Measurements from ENCODE around the gene ZNF264.
"Not testable (repeated sequence)": the region's sequence is repeated elsewhere in the genome, so short reads cannot be mapped to it uniquely, and the experiment has no call there.

ZNF264 gene

DNA sequence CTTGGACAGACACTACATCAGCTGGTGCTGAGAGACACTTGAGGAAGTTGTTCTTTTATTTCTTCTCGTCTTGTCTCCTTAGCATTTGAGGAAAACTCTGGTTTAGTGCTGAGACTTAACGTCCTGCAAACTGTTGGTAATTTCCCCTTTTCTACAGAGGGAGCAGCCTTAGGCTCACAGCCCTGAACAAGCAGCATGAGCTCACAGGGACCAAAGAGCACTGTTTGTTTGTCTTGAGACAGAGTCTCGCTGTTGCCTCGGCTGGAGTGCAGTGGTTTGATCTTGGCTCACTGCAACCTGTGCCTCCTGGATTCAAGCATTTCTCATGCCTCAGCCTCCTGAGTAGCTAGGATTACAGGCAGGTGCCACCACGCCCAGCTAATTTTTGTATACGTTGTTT, 54.7 kb downstream of the ZNF264 start:
- no peak for DNase-seq

DNA sequence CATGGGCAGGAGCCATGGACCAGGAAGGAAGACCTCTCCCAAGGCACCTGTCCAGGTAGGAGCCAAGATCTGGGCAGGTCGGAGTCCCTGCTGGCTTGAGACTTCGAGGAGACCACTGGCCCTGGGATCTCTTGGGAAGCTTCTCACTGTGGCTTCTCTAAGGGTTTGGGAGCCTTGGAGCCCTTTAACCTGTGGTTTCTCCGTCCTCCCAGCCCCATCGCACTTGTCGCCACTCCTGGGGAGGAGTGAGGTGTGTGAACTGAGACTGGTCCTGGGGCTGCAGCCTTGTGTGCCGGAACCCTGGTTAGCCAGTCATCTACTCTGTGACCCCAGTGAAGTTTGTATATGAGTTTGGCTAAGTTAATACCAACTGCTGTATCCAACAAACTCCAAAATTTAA, 57.3 kb downstream of the ZNF264 start:
- no peak for DNase-seq

DNA sequence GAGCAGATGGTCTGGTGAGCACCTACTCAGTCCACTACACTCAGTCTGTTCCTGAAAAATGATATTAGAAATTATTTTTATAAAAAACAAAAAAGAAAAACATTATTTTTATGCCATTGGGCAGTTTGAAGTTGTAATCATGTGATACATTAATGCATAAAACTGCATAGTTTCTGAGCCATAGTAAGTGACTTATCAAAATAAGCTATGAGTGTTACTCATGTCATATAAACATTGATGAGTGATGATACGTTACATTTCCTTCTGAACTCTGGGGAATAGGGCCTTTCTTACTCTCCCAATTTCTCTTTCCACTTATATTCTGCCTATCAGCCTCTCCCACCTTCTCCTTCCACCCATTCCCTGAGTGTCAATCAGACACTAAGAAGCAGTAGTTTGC, 58.0 kb downstream of the ZNF264 start:
- DNase-seq, result no peak

DNA sequence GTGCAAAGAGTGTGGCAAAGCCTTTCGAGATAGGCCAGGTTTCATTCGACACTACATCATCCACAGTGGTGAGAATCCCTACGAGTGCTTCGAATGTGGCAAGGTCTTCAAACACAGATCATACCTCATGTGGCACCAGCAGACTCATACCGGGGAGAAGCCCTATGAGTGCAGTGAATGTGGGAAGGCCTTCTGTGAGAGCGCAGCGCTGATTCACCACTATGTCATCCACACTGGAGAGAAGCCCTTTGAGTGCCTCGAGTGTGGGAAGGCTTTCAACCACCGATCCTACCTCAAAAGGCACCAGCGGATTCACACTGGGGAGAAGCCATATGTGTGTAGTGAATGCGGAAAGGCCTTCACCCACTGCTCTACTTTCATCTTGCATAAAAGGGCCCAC, 62.5 kb downstream of the ZNF264 start:
- not testable (repeated sequence) for DNase-seq

DNA sequence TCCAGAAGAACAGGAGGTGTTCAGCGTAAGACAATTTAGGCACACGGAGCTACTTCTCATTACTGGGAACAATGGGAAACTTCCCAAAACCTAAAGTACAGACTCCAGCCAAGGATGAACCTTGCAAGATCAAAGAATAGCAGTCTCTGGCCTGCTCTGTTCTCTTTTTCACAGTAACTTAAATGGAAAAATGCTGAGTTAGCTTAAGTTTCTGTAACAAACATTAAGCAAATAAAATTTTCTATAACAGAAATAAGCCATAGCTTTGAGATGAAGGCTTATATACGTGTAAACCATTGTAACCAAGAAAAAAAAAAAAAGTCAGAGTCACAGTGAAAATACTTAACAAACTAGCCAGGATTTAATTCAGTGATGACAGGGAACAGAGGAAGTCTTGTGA, 70.7 kb downstream of the ZNF264 start:
- no peak for DNase-seq

DNA sequence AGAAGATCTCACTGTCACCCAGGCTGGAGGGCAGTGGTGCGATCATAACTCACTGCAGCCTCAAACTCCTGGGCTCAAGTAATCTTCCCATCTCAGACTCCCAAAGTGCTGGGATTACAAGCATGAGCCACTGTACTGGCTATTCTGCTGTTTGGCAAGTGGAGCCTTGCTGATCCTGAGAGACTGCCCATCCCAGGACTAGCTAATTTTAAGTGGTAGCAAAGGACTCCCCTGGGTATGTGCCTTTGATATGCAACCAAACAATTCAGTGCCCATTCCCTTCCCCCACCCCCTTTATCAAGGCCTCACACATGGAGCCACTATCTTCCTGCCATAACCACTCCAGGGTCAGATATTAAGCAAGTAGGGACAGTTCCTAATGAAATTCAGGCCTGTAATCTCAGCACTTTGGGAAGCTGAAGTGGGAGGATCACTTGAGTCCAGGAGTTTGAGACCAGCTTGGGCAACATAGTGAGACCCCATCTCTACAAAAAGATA, 72.0 kb downstream of the ZNF264 start:
- DNase-seq, result no peak

DNA sequence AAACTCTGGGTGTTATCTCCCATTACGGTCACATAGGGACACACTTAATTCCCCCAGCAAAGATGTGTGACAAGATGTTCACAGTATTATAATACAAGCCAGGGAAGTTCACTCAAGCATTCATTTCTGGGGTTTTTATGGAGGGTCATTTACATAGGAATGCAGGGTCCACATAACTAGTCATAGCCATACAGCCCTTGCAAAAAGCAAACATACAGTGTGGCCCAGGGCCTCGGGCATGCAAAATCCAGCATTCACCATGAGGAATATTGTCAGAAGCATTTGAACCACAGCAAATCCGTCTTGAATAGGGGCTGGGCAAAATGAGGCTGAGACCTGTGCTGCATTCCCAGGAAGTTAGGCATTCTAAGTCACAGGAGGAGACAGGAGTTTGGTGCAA, 76.0 kb downstream of the ZNF264 start:
- DNase-seq, result no peak

DNA sequence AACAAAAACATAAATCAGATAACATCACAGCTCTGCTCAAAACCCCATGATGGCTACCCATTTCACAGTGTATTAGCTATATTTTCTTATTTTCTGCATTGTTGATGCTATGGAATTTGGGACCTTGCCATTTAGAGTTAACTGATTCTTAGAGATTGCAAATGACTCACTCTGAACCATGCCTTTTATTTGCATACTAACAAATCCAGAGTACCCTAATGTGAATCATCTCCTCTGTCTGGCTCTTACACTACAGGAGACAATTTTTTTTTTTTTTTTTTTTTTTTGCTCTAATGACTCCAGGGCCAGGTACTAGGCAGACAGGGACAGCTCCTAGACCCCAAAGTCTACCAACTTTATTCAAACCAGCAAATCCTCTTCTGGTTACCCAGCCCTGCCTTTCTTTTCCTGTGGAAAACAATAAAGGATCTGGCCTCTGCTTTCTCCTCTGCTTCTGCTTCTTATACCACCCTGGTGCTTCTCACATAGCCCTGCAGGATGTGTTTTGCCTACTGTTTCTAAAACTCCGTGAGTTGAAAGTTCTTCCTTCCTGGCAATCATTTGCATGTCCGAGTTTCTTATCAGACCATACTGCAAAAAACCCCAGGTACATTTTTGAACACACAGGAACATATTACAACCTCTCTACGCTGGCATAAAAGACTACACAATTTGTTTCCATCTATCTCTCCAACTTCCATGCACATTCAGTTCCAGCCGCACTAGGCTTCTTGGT, 78.4 kb downstream of the ZNF264 start:
- DNase-seq, result peak in 1 of 2 experiments; percentile 4

DNA sequence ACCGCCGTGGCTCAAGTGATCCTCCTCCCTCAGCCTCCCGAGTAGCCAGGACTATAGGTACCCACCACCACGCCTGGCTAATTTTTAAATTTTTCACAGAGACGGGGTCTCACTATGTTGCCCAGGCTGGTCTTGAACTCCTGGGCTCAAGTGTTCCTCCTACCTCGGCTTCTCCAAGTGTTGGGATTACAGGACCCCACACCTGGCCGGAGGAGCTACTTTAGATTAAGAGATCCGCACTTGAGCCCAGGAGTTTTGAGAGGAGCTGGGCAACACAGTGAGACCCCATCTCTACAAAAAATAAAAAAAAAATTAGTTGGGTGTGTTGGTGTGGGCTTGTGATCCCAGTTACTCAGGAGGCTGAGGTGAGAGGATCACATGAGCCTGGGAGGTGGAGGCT, 80.0 kb downstream of the ZNF264 start:
- DNase-seq, result no peak
